Skeletal muscle cell (primary cell): ENCODE data around the gene WRAP53.

Experiments
- DNase-seq: peaks from one replicate; pipeline ENCODE4 v3.0.0-alpha.2; 2010; ENCODE audit warnings: low read depth
- H3K4me3 ChIP-seq: 2 replicates; pipeline ENCODE4 v1.5.1; 2011; ENCODE audit warnings: low read depth, mild to moderate bottlenecking, control low read depth, low read length, moderate library complexity

The WRAP53 gene

DNA sequence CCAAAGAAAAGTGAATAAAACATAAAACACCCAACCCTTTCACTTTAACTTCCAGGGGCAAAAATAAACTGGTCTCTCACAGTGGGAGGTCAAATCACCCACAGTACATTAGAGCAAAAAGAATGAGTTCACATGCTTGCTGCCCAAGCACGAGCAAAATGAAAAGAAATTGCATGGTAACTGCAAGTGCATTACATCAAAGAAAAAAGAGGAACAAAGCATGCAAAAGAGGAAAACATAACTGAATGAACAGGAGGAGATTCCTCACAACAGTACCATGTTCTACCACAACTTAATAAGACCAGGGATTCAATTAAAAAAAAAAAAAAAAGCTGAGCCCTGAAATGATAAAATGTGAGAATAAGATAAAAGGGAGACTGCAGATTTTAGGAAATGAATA, 41.5 kb downstream of the WRAP53 start:
- DNase-seq: no peak
- H3K4me3 ChIP-seq: no peak overlapping the region

DNA sequence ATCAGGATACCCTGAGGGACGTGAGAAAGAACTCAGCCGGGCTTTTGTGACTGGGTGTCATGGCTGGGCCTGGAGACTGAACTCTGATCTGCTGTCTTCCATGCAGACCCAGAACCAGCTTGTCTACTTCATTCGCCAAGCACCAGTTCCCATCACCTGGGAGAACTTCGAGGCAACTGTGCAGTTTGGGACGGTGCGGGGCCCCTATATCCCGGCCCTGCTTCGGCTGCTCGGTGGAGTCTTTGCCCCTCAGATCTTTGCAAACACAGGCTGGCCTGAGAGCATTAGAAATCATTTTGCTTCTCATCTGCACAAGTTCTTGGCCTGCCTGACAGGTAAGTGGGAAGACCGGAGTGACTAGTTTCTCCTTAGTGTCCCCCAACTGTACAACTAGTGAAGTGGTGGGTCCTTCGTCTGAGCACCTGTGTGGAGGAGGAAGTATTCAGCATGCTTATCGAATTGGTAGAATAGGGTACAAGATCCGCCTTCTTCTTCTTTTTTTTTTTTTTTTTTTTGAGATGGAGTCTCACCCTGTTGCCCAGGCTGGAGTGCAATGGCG, 44.8 kb downstream of the WRAP53 start:
- H3K4me3 ChIP-seq: no peak overlapping the region
- DNase-seq: no peak

DNA sequence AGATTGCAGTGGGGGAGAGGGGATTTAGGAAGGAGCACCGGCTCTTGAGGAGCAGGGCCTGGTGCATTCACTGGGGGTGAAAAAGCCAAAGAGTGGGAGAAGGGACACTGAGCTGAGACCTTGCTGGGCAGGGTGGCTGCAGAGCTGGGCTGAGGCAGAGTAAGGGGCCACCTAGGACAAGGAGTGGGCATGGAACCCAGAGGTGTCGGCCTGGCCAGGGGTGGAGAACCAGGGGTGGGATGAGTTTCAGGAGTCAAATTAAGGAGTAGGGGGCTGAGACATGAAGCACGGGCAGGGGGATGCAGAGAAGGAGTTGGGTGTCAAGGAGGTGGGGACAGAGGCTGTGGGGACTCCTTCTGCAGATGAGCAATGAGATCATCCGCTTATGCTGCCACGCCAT, 49.3 kb downstream of the WRAP53 start:
- no peak overlapping the region for H3K4me3 ChIP-seq
- no peak for DNase-seq

DNA sequence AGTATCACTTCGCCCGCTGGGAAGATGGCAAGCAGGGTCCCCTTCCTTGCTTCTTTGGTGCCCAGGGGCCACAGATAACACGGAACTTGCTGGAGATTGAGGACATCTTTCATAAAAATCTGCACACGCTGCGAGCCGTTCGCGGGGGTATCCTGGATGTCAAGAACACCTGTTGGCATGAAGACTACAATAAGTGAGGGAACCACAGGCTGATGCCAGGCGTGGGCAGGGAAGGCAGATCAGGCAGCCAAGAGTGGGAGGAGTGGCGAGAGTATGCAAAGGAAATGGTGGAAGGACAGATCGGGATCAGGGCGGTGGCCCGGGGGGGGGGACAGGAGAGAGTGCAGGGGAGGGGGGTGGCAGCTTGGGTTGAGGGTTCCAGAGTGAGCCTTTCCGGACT, 51.5 kb downstream of the WRAP53 start:
- no peak overlapping the region for H3K4me3 ChIP-seq
- DNase-seq: no peak

DNA sequence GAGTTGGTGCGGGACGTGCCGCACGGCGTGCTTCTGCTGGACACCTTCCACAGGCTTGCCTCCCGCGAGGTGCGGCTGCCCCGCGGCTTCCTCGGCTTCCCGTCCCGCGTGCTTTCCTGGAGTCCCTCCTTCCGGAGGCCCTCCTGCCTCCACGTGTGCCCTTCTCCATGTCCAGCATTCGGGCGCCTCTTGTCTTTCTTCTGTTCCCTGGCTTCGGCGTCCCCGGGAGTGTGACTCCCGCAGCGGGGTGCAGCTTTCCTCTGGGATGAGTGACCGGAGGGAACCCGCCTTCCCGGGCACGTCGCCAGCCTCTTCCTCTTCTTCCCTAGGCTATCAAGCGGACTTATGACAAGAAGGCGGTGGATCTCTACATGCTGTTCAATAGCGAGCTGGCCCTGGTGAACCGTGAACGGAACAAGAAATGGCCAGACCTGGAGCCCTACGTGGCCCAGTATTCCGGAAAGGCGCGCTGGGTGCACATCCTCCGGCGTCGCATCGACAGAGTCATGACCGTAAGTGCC, 52.3 kb downstream of the WRAP53 start:
- H3K4me3 ChIP-seq: no peak overlapping the region
- no peak for DNase-seq

DNA sequence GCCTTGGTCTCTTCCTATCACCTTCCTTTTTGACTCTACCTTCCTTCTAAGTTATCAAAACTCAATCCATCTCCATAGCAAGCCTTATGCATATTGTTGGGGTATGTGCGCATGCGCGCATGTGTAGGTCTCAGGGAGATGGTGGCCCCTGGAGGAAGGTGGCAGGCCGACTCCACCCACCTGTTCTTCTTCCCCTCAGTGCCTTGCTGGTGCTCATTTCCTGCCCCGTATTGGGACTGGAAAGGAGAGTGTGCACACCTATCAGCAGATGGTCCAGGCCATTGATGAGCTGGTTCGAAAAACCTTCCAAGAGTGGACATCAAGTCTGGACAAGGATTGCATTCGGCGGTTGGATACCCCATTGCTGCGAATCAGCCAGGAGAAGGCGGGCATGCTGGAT, 54.5 kb downstream of the WRAP53 start:
- no peak overlapping the region for H3K4me3 ChIP-seq
- no peak for DNase-seq

DNA sequence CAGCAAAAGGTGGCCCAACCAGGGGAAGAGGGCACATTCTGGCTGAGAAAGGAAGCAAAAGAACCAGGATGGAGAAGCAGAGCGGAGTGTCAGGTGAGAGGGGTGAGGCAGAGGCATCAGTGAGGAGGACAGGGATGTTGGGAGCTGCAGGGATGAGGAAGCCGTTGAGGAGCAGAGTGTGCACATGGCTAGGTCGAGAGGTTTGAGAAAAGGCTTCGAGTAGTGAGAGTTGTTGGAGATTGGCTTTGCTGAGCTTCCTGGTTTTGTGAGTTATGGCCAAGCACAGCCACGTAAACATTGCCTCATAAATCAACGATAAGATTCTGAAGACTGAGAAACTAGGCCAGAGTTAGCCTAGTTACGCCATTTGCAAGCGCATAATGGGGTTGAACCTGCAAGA, 56.1 kb downstream of the WRAP53 start:
- H3K4me3 ChIP-seq: no peak overlapping the region
- no peak for DNase-seq

DNA sequence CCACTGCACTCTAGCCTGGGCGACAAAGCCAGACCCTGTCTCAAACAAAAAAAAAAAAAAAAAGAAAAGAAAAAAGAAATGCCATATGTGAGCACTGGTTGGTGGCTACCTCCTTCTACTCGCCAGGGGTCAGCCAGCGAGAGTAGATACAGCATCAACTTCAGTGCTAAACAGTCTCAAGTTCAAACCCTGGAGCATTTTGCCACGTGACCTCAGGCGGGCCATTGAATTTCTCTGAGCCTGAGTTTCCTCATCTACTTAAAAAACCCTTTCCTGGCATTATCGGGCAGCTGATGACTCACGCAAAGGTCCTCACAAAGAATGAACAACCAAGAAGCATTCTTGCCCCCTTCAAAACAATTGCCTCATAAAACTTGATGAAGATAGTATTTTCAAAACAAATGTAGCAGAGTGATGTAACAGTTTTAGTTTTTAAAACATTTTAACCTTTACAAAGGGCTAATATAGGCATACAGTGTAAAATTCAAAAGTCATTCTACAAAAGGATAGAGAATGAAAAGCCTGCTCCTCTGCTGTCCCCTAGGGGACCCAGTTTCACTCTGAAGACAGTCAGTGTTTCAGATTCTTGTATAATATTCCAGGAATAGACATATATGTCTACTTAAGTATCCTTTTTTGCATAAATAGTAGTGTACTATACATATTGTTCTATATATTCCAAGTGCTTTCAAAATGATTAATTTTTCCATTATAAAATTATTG, 57.6 kb downstream of the WRAP53 start:
- H3K4me3 ChIP-seq: no peak overlapping the region
- DNase-seq: peak; percentile 57

DNA sequence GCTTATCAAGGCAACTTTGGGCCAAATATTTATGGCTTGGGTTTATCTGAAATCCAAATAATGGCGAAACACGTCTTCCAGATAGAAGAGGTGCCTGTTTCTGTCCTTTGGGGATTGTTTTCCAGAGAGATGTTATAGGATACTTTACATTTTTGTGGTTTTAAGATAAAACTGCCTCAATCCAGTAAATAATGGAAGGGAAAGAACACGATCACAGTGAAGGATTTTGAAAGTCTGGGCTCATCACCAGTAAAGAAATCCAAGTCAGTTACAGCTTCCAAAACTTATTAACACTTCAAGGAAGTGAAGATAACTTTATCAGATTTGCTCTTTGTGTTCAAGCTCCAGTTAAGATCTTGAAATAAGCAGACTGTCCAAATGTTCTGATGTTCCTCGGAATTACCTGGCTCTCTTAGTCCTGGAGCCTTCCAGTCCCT, 59.4 kb downstream of the WRAP53 start:
- DNase-seq: peak; percentile 18
- H3K4me3 ChIP-seq: no peak overlapping the region

DNA sequence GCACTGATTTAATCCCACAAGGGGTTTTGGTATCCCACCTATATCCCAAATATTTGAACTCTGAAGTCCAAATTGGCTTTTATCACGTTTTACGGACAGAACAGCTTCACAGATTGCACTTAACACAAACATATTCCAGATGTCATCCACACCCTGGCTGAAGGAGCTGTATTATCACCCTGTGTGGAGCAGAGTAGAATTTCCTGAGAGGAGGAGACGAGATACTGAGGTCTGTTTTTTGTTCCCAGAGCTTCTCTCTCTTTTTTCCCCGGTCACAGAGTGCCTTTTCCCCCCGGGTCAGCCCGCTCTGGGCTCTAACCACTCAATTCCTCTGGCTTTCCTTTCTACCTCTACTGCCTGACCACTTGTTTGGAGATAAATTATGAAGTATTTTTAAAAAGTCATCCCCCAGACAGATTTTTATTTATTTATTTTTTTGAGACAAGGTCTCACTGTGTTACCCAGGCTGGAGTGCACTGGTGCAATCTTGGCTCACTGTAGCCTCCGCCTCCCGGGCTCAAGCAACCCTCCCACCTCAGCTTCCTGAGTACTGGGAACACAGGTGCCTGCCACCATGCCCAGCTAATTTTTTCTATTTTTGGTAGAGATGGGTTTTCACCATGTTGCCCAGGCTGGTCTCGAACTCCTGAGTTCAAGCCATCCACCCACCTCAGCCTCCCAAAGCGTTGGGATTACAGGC, 59.9 kb downstream of the WRAP53 start:
- no peak for DNase-seq
- H3K4me3 ChIP-seq: no peak overlapping the region

DNA sequence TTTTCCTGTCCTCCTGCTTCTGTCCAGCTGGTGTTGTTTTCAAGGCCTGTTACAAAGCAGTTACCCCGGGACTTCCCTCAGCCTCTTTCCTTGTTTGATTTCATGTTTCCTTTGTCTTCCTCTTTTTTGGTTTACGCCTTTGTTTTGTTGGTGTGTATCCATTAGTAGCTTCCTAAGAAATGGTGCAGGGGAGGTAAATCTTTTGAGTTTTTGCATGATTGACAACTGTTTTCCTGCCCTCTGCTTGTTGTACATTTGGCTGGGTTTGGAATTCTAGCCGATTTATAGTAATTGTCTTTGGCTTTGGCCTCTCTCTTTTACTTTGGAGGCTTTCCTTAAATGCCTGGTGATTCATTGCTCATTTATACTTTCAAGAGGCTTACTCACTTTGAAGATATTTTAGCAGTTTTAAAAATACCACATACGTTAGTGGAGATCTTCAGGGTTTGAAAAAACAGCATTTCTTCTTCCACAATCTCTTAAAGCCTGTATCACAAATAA, 62.1 kb downstream of the WRAP53 start:
- no peak overlapping the region for H3K4me3 ChIP-seq
- DNase-seq: peak; percentile 55
